GM12801 (cell line): ENCODE data around the gene DHDDS.

ENCODE experiments used
- CTCF ChIP-seq: IDR thresholded peaks from one replicate; pipeline ENCODE4 v1.5.1; 2011; ENCODE audit warnings: control low read depth; ENCODE audit not compliant: insufficient read length; ENCODE audit errors: extremely low read depth

DHDDS gene

GRCh38 chr1:26472320-26472900, 40.3 kb downstream of the DHDDS start, which contains the start of gene HMGN2:
HMGN2 (plus strand) TSS chr1:26472440; CDS start chr1:26472613, 173 bp downstream.
- TF ChIP-seq CTCF: no peak

DNA sequence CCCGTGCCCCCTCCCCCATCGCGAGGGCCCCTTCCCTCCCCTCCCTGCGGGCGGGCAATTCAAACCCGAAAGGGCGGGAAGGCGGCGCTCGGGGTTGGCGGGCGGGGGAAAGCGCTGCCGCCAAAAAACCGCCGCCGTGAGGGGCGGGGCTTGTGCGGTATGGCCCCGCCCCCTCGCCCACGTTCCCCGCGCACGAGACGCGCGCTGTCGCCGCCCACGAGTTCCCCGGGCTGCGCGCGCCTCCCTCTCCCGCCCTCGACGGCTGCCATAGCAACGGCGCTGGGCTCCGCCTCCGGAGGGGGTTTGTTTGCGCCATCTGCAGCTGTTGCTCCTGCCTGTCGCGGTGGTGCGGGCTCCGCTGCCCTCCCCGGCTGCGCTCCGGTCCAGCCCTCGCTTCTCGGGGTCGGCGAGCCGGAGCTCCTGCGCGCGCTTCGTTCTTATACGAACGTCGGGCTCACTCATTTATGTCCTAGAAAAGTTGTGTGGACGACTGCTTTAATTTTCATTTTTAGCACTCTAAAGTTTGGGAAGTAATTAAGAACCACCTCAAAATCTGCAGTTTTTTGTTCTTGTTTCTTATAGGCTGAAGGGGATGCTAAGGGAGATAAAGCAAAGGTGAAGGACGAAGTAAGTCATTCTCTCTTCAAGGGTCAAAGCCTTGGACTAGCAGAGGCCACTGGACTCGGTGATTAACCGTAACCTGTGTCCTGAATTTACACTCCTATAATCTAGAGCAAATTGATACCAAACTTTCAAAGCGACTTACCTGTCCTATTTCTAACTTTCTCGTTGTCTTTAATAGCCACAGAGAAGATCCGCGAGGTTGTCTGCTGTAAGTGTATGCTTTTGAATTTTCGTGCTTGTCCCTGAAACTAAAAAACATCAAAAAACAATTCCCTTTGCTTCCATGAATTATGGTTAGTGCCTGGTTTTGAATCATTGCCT, 41.1 kb downstream of the DHDDS start:
- TF ChIP-seq CTCF: no peak

GRCh38 chr1:26474818-26475217, 42.7 kb downstream of the DHDDS start:
- no peak for TF ChIP-seq CTCF

DNA sequence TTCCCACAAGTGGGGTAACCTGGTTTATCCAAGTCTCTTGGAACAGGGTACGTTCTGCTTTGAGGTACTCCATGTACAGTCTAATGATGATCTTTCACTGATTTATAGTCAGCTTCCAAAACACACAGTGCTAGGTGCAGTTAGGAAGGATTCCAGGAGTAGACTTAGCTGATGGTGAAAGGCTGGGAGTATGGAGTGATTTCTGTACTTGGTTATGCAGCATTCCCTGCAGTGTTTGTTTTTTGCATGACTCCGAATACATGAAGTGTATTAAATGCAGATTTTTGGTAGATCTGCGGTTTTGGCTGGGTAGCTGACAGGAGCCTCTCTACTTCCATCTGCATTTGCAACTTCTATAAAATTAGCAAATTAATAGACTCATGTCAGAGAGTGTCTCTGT, 43.9 kb downstream of the DHDDS start:
- no peak for TF ChIP-seq CTCF

DNA sequence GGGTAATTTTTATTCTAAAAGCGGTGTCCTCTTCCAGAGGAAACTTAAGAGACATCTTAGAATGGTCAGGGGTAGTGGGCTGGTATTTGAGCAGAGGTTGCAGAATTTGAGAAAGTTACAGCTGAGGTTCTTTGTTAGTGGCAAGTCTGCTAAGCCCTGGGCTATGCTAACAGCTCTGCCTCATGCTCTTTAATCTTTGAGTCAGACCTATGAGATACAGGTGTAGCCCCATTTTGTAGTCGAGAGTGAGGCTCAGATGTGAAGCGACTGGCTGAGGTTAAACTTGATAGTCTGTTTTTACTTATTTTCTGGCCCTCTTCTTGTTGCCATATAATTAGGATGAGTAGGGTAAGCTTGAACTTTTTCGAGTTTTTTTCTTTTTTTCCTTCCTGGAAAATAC, 44.8 kb downstream of the DHDDS start:
- no peak for TF ChIP-seq CTCF

DNA sequence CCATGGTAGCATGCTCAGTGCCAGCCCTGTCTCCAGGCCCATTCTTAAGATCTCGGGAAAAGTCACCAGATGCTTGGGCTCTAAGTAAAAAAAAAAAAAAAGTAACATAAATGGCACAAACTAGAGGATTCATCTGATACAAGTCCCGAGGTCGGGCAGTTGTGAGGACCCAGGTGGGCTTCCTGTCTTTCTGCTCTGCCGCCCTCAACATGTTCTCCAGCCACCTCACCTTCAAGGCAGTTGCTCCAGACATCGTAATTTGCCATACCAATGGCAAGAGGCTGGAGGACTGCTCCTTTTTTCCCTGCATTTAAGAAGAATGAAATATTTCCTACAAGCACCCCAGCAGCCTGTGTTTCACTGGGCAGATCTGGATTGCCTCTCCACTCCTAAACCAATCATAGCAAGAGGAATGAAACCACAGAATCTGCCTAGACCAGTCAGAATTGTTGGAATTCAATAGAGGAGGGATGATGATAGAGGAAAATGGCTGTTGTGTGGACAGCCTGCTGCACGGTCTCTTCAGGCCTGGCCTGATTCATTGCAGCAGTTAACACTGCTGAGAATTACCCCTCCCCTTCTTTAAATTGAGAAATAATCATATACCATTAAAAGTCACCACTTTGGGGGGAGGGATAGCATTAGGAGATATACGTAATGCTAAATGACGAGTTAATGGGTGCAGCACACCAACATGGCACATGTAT, 45.5 kb downstream of the DHDDS start:
- no peak for TF ChIP-seq CTCF

DNA sequence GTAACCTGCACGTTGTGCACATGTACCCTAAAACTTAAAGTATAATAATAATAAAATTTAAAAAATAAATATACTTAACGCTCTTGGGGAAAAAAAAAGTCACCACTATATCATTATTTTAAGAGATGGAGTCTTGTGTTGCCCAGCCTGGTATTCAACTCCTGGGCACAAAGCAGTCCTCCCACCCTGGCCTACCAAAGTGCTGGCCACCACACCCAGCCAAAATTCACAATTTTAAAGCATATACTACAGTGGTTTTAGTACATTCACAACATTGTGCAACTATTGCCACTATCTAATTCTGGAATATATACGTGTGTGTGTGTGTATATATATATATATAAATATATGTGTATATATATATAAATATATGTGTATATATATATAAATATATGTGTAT, 46.0 kb downstream of the DHDDS start:
- TF ChIP-seq CTCF: no peak
